Dedifferentiated amniotic fluid mesenchymal stem cell (primary cell): ENCODE measurements around the gene KLRB1.
"Not testable (repeated sequence)": the region's sequence is repeated elsewhere in the genome, so short reads cannot be mapped to it uniquely, and the experiment has no call there.

Source experiments
- DNase-seq: peaks from one replicate; pipeline ENCODE4 v3.0.0-alpha.2; 2016; ENCODE audit errors: extremely low spot score

Gene KLRB1

DNA sequence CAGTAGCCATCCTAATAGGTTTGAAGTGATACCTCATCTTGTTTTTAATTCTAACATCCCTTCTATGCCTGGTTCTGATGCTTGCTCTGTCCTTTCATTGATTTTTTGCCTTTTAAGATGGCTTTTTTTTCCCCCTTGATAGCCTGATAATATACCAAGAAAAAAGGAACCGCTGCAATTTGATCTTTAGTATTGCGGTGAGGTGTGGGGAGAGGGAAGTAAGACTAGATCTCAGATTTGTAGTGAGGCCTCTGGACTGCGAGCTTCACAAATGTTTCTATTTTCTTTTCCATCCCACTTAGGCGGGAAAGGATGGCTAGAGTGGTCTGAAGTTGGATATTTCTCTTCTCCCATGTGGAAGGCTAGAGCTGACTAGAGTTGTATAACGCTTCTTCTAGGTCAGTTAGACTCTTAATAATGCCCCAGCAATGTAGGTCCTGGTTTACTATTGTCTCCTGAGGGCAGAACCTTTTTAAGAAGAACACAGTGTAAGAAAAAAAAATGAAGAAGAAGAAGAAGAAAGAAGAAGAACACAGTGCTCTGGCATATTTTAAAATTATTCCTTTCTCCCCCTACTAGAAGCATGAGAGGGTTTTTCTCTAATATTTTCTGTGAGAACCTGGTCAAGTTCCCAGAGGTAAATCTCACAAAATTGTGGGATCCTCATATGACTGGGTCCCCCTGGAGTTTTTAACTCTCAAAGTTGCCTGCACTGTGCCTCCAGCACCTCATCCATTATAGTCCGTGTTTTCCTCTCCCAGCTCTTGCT is 11.9 kb upstream of the KLRB1 start:
- DNase-seq, result no peak

GRCh38 chr12:9618906-9619305 is 11.2 kb upstream of the KLRB1 start:
- not testable (repeated sequence) for DNase-seq

- no peak for DNase-seq
Measured at GRCh38 chr12:9617124-9617523, 9.4 kb upstream of the KLRB1 start.

- DNase-seq, result no peak
Measured at GRCh38 chr12:9615420-9616136, 7.9 kb upstream of the KLRB1 start.

GRCh38 chr12:9610606-9611005 is 2.9 kb upstream of the KLRB1 start:
- not testable (repeated sequence) for DNase-seq

GRCh38 chr12:9606736-9607372 is 862 bp downstream of the KLRB1 start:
- DNase-seq, result no peak

DNA sequence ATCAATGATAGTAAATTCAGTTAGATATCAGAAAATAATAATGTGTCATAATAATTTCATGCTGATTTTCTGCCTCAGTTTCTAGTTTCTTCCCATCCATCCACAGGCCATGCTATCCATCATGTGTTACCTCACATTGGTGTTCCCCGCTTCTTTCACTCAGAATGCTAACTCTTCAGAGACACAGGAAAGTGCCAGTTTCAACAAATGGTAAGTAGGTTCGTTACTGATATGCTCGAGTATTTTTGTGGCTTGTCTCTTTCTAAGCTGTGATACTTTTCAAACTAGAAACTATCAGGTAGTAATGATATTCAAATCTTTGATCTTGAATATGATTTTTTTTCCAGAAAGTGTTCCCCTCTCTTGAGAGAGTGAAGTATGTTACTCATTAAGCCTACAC is 1.5 kb downstream of the KLRB1 start:
- DNase-seq, result no peak

- peak; percentile 9 for DNase-seq
Measured at GRCh38 chr12:9605483-9605882, 2.2 kb downstream of the KLRB1 start.

GRCh38 chr12:9604287-9604686 is 3.4 kb downstream of the KLRB1 start:
- DNase-seq, result peak; percentile 11

- DNase-seq, result not testable (repeated sequence)
Measured at GRCh38 chr12:9600426-9600825, 7.3 kb downstream of the KLRB1 start.

GRCh38 chr12:9598363-9598762 is 9.4 kb downstream of the KLRB1 start:
- DNase-seq, result peak; percentile 5

- DNase-seq, result peak; percentile 11
Measured at GRCh38 chr12:9597365-9597764, 10.4 kb downstream of the KLRB1 start.

DNA sequence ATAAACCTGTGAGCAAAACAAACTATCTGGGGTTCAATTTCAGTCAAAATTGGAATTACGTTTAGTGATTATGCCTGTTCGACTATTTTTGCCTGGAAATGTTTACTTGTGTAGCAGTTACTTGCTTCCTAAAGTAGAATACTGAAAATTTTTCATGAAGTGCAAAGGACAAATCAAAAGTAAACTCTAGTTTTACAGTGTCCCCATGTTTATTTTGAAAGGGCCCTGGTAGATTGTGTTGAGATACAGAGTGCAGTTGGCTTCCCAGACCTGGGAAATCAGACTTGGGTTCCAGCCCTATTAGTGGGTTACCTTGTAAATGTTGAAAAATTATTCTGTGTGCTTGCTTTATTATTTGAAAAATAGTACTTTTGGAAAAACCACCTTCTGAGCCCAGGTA is 17.3 kb downstream of the KLRB1 start:
- no peak for DNase-seq

DNA sequence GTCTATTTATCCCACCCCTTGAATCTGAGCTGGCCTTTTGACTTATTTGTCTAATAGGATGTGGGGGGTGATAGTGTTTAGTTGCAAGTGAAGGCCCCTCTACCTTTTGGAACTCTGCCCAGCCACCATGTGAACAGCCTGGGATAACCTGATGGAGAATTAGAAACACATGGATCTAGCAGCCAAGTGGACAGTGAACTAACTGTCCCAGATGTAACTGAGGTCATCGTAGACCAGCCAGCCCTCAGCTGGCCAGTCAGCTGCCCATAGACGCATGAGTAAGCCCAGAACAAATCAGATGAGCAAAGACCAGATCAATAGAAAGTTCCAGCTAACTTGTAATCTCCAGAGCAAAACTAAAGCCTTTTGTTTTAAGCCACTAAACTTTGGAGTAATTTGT is 19.0 kb downstream of the KLRB1 start:
- DNase-seq, result no peak

GRCh38 chr12:9587987-9588600 is 19.6 kb downstream of the KLRB1 start:
- no peak for DNase-seq

GRCh38 chr12:9577729-9578128 is 30.0 kb downstream of the KLRB1 start:
- DNase-seq, result not testable (repeated sequence)

- DNase-seq, result not testable (repeated sequence)
Measured at GRCh38 chr12:9567151-9567550, 40.6 kb downstream of the KLRB1 start.

DNA sequence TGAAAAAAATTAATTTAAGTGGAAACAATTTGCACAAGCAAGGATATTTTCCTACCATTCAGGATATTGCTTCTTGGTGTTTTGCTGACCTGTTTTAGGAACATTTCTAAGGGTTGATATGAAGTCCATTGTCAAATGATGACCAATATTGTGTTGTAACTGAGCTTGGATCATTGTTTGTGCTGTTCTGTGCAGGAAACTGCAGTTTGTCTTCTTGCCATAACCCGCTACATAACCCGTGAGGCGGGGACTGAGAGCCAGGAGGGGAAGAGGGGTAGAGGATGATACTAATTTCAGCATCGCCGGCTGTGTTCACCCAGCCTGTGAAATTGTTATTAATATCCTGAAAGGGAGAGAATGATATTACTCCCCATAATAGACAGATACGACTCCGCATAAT is 41.6 kb downstream of the KLRB1 start:
- not testable (repeated sequence) for DNase-seq

GRCh38 chr12:9564418-9564817 is 43.3 kb downstream of the KLRB1 start:
- not testable (repeated sequence) for DNase-seq

DNA sequence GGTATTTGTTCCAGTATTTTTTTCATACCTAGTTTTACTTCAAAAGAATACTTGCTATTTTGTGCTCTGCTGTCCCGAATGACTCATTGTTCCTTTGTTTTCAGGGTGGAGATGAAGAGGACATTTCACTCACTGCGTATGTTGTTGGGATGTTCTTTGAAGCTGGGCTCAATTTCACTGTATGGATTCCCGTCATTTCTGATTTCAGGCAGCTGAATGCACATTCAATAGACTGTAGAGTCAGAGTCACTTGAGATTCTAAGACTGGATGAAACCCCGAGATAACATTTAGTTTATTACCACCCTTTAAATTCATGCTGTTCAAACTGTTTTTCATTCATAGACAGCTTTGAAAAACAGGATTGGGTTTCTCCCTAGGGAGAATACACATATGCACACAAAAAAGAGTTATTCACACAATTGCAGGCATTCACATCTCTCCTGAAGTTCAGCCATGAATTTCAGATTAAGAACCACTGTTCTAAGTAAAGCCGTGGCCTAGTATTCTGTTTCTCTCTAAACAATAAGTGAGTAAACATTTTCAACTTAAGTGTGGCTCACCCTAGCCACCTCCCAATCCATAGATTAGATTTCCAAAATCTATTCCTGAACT is 44.8 kb downstream of the KLRB1 start:
- DNase-seq, result not testable (repeated sequence)

DNA sequence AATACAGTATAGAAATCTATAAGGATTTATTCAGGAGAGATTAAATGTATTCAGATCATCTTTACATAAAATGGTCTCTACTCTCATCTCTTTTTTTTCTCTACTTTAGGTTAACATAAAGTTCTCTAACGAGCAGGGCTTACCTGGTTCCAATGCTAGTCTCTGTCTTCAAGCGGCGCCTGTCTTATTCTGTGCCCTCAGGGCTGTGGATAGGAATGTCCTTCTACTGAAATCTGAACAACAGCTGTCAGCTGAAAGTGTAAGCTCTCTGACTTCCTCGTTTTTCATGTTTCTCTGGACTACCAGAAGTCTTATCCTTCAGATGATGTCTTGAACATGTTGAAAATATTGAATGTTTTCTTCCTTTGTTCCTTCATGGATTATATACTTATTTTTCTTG is 62.2 kb downstream of the KLRB1 start:
- DNase-seq, result not testable (repeated sequence)
